ENCODE measurements around the gene HDAC9. TPM values are rescaled to one million over a fixed set of nuclear protein-coding genes. Genes with fewer than 3 reads are reported as not detected.

HDAC9 gene
- total RNA-seq, 1 experiment from 2014 or later: 4.3 TPM

DNA sequence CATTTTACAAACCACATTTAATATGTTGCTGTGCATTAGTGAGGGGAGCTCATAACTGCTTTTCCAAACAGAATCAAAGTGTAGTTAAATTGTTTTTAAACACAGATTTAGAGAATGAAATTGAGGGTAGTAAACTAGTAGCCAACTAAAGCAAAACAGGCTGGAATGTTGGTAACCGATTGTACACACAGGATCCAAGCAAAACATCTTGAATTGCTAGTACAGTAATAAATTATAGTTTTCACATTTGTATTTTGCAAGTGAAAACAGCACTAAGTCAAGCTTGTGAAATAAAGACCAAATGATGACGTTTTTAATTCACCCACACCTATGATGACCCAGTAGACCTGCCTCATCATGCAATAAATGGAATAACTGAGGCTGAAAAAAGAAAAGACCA, 198.3 kb downstream of the HDAC9 start:
- intact Hi-C loops (cut with micrococcal nuclease): loop anchor here (5.0 to 10.0 kb wide), 2 partner anchors 748 to 971 kb away; no protein-coding TSS in a partner anchor
- H3K4me3 ChIP-seq (replicated peaks in 1 of 2; ENCODE audit: low read depth in 1 of 2, low read length in 2 of 2): no peak overlapping the region
- no peaks in the 10 kb centered on the region for H3K4me1 ChIP-seq (ENCODE audit: control insufficient read depth in 1 of 2, insufficient read depth in 2 of 2, low read length in 2 of 2)
- no peak for TF ChIP-seq SRF (IDR thresholded peaks at IDR 0.05; ENCODE audit: low read depth)
- H2AFZ ChIP-seq (ENCODE audit: low read depth, low read length, poor library complexity, severe bottlenecking): no peak overlapping the region
- H3K9ac ChIP-seq (ENCODE audit: low read length): no peak overlapping the region
- ChIA-PET POLR2A (no interaction called here), CTCF (interaction anchor here (0.8 to 1.3 kb wide), 7 partner anchors 18 to 971 kb away, joined by 3 to 6 read pairs (median 4); no protein-coding TSS in a partner anchor), RAD21 (ENCODE audit: low non-redundant PET in 1 of 2, low total read pairs in 2 of 2, uncharacterized antibody in 2 of 2, unreplicated experiment in 2 of 2) (no interaction called here)
- no TSS peak for BruUV-seq (replicated peaks)
- H3K4me2 ChIP-seq (ENCODE audit: low read length): no peak overlapping the region
- no peak for ATAC-seq
- H3K9me3 ChIP-seq (ENCODE audit: control insufficient read depth in 1 of 2, insufficient read depth in 1 of 2, low read depth in 1 of 2, low read length in 2 of 2): no peaks in the 10 kb centered on the region
- H3K36me3 ChIP-seq (ENCODE audit: control insufficient read depth in 1 of 2, insufficient read depth in 2 of 2, low read length in 2 of 2): no peaks in the 10 kb centered on the region
- DNase-seq (ENCODE audit: low read depth, low spot score): no peak
- no peaks in the 10 kb centered on the region for H3K79me2 ChIP-seq (ENCODE audit: insufficient read depth, low read length)
- H3K27me3 ChIP-seq (ENCODE audit: insufficient read depth, low read length): no peaks in the 10 kb centered on the region
- no peaks in the 10 kb centered on the region for H4K20me1 ChIP-seq (ENCODE audit: insufficient read depth)
- no peaks in the 10 kb centered on the region for H3K9me2 ChIP-seq (ENCODE audit: insufficient read depth)
- no peak overlapping the region for H3K27ac ChIP-seq (ENCODE audit: low read depth, low read length)

DNA sequence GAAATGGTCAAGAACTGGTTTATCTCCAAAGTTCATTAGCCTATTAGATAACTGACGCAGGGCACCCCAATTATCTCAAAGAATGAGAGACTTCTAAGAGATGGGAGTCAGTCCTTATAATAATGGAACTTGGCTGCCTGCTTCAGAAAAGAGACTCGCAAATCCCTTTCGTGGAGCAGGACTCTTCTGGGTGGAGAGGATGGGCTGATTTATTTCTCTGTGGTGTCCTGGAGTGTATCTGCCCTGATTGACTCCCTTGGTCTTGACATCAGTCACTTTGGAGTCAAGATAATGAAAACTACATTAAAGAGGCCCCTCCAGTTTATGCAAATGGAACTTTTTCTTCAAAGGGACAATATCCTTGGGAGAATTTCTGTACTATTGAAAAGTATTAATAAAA, 198.9 kb downstream of the HDAC9 start:
- TF ChIP-seq ZNF274 (IDR thresholded peaks at IDR 0.05; ENCODE audit: low read depth, low read length): no peak
- no peak for TF ChIP-seq SRF (IDR thresholded peaks at IDR 0.05; ENCODE audit: low read depth)
- TF ChIP-seq TCF7L2 (IDR thresholded peaks at IDR 0.05; ENCODE audit: borderline replicate concordance, extremely low read depth, insufficient read depth, insufficient read length): no peak
- Histone ChIP-seq H3K27ac (ENCODE audit: low read depth, low read length) (no peak overlapping the region), H3K9me3 (ENCODE audit: control insufficient read depth in 1 of 2, insufficient read depth in 1 of 2, low read depth in 1 of 2, low read length in 2 of 2) (no peaks in the 10 kb centered on the region), H3K36me3 (ENCODE audit: control insufficient read depth in 1 of 2, insufficient read depth in 2 of 2, low read length in 2 of 2) (no peaks in the 10 kb centered on the region), H3K4me2 (ENCODE audit: low read length) (no peak overlapping the region), H3K79me2 (ENCODE audit: insufficient read depth, low read length) (no peaks in the 10 kb centered on the region), H3K4me3 (replicated peaks in 1 of 2; ENCODE audit: low read depth in 1 of 2, low read length in 2 of 2) (no peak overlapping the region), H3K4me1 (ENCODE audit: control insufficient read depth in 1 of 2, insufficient read depth in 2 of 2, low read length in 2 of 2) (no peaks in the 10 kb centered on the region), H4K20me1 (ENCODE audit: insufficient read depth) (no peaks in the 10 kb centered on the region), H2AFZ (ENCODE audit: low read depth, low read length, poor library complexity, severe bottlenecking) (no peak overlapping the region), H3K27me3 (ENCODE audit: insufficient read depth, low read length) (no peaks in the 10 kb centered on the region), H3K9me2 (ENCODE audit: insufficient read depth) (no peaks in the 10 kb centered on the region), H3K9ac (ENCODE audit: low read length) (no peak overlapping the region)
- DNase-seq (ENCODE audit: low read depth, low spot score) (no peak), ATAC-seq (no peak)
- POLR2A ChIA-PET: no interaction called here
- RAD21 ChIA-PET (ENCODE audit: low non-redundant PET in 1 of 2, low total read pairs in 2 of 2, uncharacterized antibody in 2 of 2, unreplicated experiment in 2 of 2): no interaction called here
- intact Hi-C loops (cut with micrococcal nuclease): loop anchor here (5.0 to 10.0 kb wide), 2 partner anchors 748 to 970 kb away; no protein-coding TSS in a partner anchor
- no TSS peak for BruUV-seq (replicated peaks)
- CTCF ChIA-PET: no interaction called here
